Mucosa of rectum (tissue), 2 donors: ENCODE results near the gene NRXN3.
"Not testable (repeated sequence)": the region's sequence is repeated elsewhere in the genome, so short reads cannot be mapped to it uniquely, and the experiment has no call there.

Experiments
- H3K27ac ChIP-seq, 2 donors: one replicate each; pipeline ENCODE4 v1.7.0; 2013; ENCODE audit warnings: inconsistent platforms in 2 of 2, low read depth in 2 of 2, low read length in 2 of 2
- H3K27me3 ChIP-seq, 2 donors: one replicate each; pipeline ENCODE4 v1.7.0; 2013; ENCODE audit warnings: low read length in 2 of 2; ENCODE audit not compliant: control insufficient read depth in 2 of 2, insufficient read depth in 2 of 2
- H3K36me3 ChIP-seq, 2 donors: one replicate each; pipeline ENCODE4 v1.7.0; 2013; ENCODE audit warnings: low read length in 2 of 2; ENCODE audit not compliant: control insufficient read depth in 2 of 2, insufficient read depth in 2 of 2
- H3K4me1 ChIP-seq, 2 donors: one replicate each; pipeline ENCODE4 v1.7.0; 2013; ENCODE audit warnings: low read length in 2 of 2, mild to moderate bottlenecking in 1 of 2; ENCODE audit not compliant: control insufficient read depth in 2 of 2, insufficient read depth in 2 of 2
- H3K4me3 ChIP-seq, 2 donors: one replicate each; pipeline ENCODE4 v1.7.0; 2013; ENCODE audit warnings: low read length in 2 of 2
- H3K9ac ChIP-seq, 2 donors: one replicate each; pipeline ENCODE4 v1.7.0; 2013; ENCODE audit warnings: low read length in 2 of 2, low read depth in 1 of 2, mild to moderate bottlenecking in 1 of 2
- H3K9me3 ChIP-seq, 2 donors: one replicate each; pipeline ENCODE4 v1.7.0; 2013; ENCODE audit warnings: low read length in 2 of 2; ENCODE audit not compliant: control insufficient read depth in 2 of 2
- donor health status: healthy.
- donor health status: Normal muscosa, but diverticular disease.

Gene NRXN3

GRCh38 chr14:79758985-79759384, 1588.8 kb downstream of the NRXN3 start:
- H3K27ac ChIP-seq: no peak overlapping the region

GRCh38 chr14:79764323-79764722, 1594.2 kb downstream of the NRXN3 start:
- no peak overlapping the region for H3K9ac ChIP-seq
- no peaks in the 10 kb centered on the region for H3K9me3 ChIP-seq
- H3K36me3 ChIP-seq: no peaks in the 10 kb centered on the region
- no peaks in the 10 kb centered on the region for H3K4me1 ChIP-seq
- no peak overlapping the region for H3K4me3 ChIP-seq
- H3K27ac ChIP-seq: no peak overlapping the region
- H3K27me3 ChIP-seq: no peaks in the 10 kb centered on the region

More at GRCh38 chr14:79758985-79759384, 1588.8 kb downstream of the NRXN3 start:
- no peaks in the 10 kb centered on the region for H3K36me3 ChIP-seq
- no peak overlapping the region for H3K4me3 ChIP-seq
- H3K9me3 ChIP-seq: no peaks in the 10 kb centered on the region
- H3K9ac ChIP-seq: no peak overlapping the region
- H3K27me3 ChIP-seq: no peaks in the 10 kb centered on the region
- no peaks in the 10 kb centered on the region for H3K4me1 ChIP-seq

- Histone ChIP-seq H3K9me3 (no peaks in the 10 kb centered on the region), H3K27me3 (no peaks in the 10 kb centered on the region), H3K4me3 (no peak overlapping the region), H3K36me3 (no peaks in the 10 kb centered on the region), H3K27ac (no peak overlapping the region), H3K9ac (no peak overlapping the region), H3K4me1 (no peaks in the 10 kb centered on the region)
These were observed 1596.3 kb downstream of the NRXN3 start for GRCh38 chr14:79766511-79766910.

- no peak overlapping the region for H3K27ac ChIP-seq
- no peak overlapping the region for H3K9ac ChIP-seq
- H3K36me3 ChIP-seq: no peaks in the 10 kb centered on the region
- H3K27me3 ChIP-seq: no peaks in the 10 kb centered on the region
- no peak overlapping the region for H3K4me3 ChIP-seq
- no peaks in the 10 kb centered on the region for H3K4me1 ChIP-seq
- no peaks in the 10 kb centered on the region for H3K9me3 ChIP-seq
These were observed 1597.1 kb downstream of the NRXN3 start for GRCh38 chr14:79767251-79767650.

- H3K27me3 ChIP-seq, H3K4me3 ChIP-seq, H3K36me3 ChIP-seq, H3K27ac ChIP-seq, H3K9me3 ChIP-seq, H3K9ac ChIP-seq, H3K4me1 ChIP-seq: not testable (repeated sequence)
These were observed 1597.5 kb downstream of the NRXN3 start for GRCh38 chr14:79767721-79768120.

DNA sequence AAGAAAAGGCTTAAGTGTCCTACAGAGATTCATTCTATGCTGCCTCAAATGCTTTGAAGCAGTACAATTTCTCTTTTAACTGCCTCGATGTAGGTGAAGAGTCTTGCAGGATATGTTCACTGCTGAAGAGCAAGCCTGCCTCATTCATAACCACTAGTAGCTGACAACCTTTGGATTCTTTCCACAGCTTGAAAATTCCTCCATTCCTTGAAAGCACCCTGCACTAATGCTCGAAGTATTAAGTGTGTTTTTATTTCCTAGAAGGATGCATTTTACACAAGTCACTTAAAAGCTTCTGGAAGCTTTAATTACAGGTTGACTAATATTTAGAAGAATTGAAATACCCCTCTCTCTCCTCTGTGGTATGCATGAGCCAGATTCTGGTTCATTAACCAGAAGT, 1611.7 kb downstream of the NRXN3 start:
- H3K36me3 ChIP-seq: no peaks in the 10 kb centered on the region
- H3K9ac ChIP-seq: no peak overlapping the region
- H3K27me3 ChIP-seq: no peaks in the 10 kb centered on the region
- H3K27ac ChIP-seq: no peak overlapping the region
- no peaks in the 10 kb centered on the region for H3K4me1 ChIP-seq
- no peaks in the 10 kb centered on the region for H3K9me3 ChIP-seq
- H3K4me3 ChIP-seq: no peak overlapping the region

- H3K27ac ChIP-seq: no peak overlapping the region
- H3K9me3 ChIP-seq: no peaks in the 10 kb centered on the region
- H3K4me3 ChIP-seq: no peak overlapping the region
- H3K9ac ChIP-seq: no peak overlapping the region
- H3K4me1 ChIP-seq: no peaks in the 10 kb centered on the region
- H3K36me3 ChIP-seq: no peaks in the 10 kb centered on the region
- no peaks in the 10 kb centered on the region for H3K27me3 ChIP-seq
These were observed 1612.9 kb downstream of the NRXN3 start for GRCh38 chr14:79783041-79783440.

- Histone ChIP-seq H3K27ac (no peak overlapping the region), H3K4me3 (no peak overlapping the region), H3K27me3 (no peaks in the 10 kb centered on the region), H3K4me1 (no peaks in the 10 kb centered on the region), H3K36me3 (no peaks in the 10 kb centered on the region), H3K9ac (no peak overlapping the region), H3K9me3 (no peaks in the 10 kb centered on the region)
These were observed 1616.3 kb downstream of the NRXN3 start for GRCh38 chr14:79786522-79786921.

DNA sequence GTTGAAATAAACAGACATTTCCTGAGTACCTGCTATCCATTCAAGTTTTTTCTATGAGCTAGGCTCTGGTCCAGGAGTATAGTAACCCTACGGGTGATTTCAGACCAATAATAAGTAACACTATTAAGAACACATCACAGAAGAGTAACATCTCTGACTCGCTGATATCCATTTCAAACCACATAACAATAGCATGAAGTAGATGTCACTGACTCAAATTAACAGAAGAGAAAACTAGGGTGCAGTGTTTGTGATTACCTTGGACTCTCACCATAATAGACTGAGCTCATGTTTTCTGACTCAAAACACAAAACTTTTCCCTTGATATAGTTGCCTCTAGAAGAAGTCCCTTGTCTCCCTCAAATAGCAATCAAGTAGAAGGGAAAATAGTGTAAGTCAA, 1618.2 kb downstream of the NRXN3 start:
- H3K4me1 ChIP-seq: no peaks in the 10 kb centered on the region
- H3K27me3 ChIP-seq: no peaks in the 10 kb centered on the region
- H3K4me3 ChIP-seq: no peak overlapping the region
- H3K9me3 ChIP-seq: no peaks in the 10 kb centered on the region
- H3K9ac ChIP-seq: no peak overlapping the region
- no peaks in the 10 kb centered on the region for H3K36me3 ChIP-seq
- H3K27ac ChIP-seq: no peak overlapping the region

DNA sequence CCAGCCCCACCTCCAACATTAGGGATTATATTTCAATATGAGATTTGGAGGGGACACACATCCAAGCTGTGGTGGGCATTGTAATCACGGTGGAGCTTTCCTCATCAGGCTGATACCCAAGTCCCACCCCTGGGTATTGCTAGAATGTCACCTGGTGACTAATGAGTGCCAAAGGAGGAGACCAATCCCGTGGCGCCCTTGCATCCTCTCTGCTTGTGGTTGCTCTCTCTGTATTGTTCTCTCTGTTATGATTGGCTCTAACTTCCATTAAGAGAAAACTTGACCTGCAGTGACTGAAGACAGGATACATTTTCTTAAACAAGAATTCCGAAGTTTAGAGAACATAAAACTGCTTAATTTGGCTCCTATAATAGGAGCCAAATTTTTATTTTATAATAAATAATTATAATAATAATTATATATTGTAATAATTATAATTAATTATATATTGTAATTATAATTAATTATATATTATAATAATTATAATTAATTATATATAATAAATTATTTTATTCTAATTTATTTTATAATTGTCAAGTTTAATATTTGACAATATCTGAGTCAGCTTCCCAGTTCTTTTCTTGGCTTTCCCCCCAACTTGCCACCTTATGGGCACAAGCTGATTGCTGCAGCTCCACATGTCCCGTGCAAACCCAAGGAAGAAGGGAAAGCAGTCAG, 1621.0 kb downstream of the NRXN3 start:
- H3K27me3 ChIP-seq: no peaks in the 10 kb centered on the region
- H3K9ac ChIP-seq: no peak overlapping the region
- no peak overlapping the region for H3K27ac ChIP-seq
- H3K36me3 ChIP-seq: no peaks in the 10 kb centered on the region
- no peak overlapping the region for H3K4me3 ChIP-seq
- H3K9me3 ChIP-seq: no peaks in the 10 kb centered on the region
- H3K4me1 ChIP-seq: no peaks in the 10 kb centered on the region

- no peaks in the 10 kb centered on the region for H3K4me1 ChIP-seq
- no peak overlapping the region for H3K4me3 ChIP-seq
- H3K9ac ChIP-seq: no peak overlapping the region
- no peaks in the 10 kb centered on the region for H3K9me3 ChIP-seq
- H3K36me3 ChIP-seq: no peaks in the 10 kb centered on the region
- no peak overlapping the region for H3K27ac ChIP-seq
- H3K27me3 ChIP-seq: no peaks in the 10 kb centered on the region
These were observed 1631.9 kb downstream of the NRXN3 start for GRCh38 chr14:79802093-79802492.
